Measurements from ENCODE around the gene PCDHB8. TPM values are rescaled to one million over a fixed set of nuclear protein-coding genes. Genes with fewer than 3 reads are reported as not detected.
"Not testable (repeated sequence)": the region's sequence is repeated elsewhere in the genome, so short reads cannot be mapped to it uniquely, and the experiment has no call there.

The PCDHB8 gene
- total RNA-seq: not detected in 2 replicates

- not testable (repeated sequence) for H3K4me3 ChIP-seq (ENCODE audit: low read depth, low read length); DNase-seq (ENCODE audit: low read depth)
Measured at GRCh38 chr5:141177577-141178191, at the start of gene PCDHB8. TSS of gene PCDHB8 (plus strand) at chr5:141177790. CDS start at chr5:141178035, 245 bp downstream.

DNA sequence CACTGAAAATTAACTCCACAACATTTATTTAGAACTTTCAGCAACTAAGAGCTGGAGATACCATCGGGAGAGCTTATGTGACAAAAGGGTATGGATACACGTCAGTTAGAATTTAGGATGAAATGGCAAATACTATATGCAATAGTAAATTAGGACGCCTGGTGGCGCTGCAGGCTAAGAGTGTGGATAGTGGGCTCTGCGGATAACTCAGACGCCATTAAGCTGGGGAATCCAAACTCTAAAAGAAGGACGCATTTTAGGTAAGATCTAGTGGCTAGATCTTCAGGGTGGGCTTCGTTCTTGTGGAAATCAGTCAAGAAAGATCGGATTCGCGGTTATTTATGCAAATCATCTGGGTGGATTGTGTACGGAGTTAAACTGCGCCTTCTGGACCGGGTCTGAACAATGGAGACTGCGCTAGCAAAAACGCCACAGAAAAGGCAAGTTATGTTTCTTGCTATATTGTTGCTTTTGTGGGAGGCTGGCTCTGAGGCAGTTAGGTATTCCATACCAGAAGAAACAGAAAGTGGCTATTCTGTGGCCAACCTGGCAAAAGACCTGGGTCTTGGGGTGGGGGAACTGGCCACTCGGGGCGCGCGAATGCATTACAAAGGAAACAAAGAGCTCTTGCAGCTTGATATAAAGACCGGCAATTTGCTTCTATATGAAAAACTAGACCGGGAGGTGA, 42.4 kb upstream of the PCDHB8 start, which contains the start of gene PCDHB5:
Gene PCDHB5 (plus strand): TSS at position 177 of the 688 bp plus-strand sequence. CDS start 229 bp downstream, at position 406.
- TF ChIP-seq, protein P1, sequence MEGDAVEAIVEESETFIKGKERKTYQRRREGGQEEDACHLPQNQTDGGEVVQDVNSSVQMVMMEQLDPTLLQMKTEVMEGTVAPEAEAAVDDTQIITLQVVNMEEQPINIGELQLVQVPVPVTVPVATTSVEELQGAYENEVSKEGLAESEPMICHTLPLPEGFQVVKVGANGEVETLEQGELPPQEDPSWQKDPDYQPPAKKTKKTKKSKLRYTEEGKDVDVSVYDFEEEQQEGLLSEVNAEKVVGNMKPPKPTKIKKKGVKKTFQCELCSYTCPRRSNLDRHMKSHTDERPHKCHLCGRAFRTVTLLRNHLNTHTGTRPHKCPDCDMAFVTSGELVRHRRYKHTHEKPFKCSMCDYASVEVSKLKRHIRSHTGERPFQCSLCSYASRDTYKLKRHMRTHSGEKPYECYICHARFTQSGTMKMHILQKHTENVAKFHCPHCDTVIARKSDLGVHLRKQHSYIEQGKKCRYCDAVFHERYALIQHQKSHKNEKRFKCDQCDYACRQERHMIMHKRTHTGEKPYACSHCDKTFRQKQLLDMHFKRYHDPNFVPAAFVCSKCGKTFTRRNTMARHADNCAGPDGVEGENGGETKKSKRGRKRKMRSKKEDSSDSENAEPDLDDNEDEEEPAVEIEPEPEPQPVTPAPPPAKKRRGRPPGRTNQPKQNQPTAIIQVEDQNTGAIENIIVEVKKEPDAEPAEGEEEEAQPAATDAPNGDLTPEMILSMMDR (conservative IDR thresholded peaks at IDR 0.05; ENCODE audit: low read depth, low read length): peak; percentile 40
- peak within 1 kb of the TSS; percentile 40 for H3K4me3 ChIP-seq (ENCODE audit: low read depth, low read length)
- DNase-seq (ENCODE audit: low read depth): no peak

- TF ChIP-seq, protein P1 (conservative IDR thresholded peaks at IDR 0.05; ENCODE audit: low read depth, low read length): no peak
- no peak for DNase-seq (ENCODE audit: low read depth)
- H3K4me3 ChIP-seq (ENCODE audit: low read depth, low read length): peak overlapping the region; percentile 40
Measured at GRCh38 chr5:141135718-141136266, 41.8 kb upstream of the PCDHB8 start.

DNA sequence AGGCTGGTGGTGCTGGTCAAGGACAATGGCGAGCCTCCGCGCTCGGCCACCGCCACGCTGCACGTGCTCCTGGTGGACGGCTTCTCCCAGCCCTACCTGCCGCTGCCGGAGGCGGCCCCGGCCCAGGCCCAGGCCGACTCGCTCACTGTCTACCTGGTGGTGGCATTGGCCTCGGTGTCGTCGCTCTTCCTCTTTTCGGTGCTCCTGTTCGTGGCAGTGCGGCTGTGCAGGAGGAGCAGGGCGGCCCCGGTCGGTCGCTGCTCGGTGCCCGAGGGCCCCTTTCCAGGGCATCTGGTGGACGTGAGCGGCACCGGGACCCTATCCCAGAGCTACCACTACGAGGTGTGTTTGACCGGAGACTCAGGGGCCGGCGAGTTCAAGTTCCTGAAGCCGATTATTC, 40.2 kb upstream of the PCDHB8 start:
- not testable (repeated sequence) for H3K4me3 ChIP-seq (ENCODE audit: low read depth, low read length); DNase-seq (ENCODE audit: low read depth)

GRCh38 chr5:141149812-141150211, 27.8 kb upstream of the PCDHB8 start, which contains the start of gene PCDHB6:
TSS of gene PCDHB6 (plus strand) at chr5:141150057. CDS start at chr5:141150258, 201 bp downstream.
- DNase-seq (ENCODE audit: low read depth): no peak
- H3K4me3 ChIP-seq (ENCODE audit: low read depth, low read length): peak within 1 kb of the TSS; percentile 5
- TF ChIP-seq, protein P1 (conservative IDR thresholded peaks at IDR 0.05; ENCODE audit: low read depth, low read length): peak; percentile 19

DNA sequence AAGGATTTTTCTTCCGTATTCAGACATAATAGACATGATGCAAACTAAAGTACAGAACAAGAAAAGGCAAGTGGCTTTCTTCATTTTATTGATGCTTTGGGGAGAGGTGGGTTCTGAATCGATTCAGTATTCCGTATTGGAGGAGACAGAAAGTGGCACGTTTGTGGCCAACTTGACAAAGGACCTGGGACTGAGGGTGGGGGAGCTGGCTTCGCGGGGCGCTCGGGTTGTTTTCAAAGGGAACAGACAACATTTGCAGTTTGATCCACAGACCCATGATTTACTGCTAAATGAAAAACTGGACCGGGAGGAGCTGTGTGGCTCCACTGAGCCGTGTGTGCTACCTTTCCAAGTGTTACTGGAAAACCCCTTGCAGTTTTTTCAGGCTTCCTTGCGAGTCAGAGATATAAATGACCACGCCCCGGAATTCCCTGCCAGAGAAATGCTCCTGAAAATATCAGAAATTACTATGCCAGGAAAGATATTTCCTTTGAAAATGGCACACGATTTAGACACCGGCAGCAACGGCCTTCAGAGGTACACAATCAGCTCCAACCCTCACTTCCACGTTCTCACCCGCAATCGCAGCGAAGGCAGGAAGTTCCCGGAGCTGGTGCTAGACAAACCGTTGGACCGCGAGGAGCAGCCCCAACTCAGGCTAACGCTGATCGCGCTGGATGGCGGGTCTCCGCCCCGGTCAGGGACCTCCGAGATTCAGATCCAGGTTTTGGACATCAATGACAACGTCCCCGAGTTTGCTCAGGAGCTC, 27.2 kb upstream of the PCDHB8 start:
- DNase-seq (ENCODE audit: low read depth): no peak
- peak overlapping the region; percentile 5 for H3K4me3 ChIP-seq (ENCODE audit: low read depth, low read length)
- TF ChIP-seq, protein P1 (conservative IDR thresholded peaks at IDR 0.05; ENCODE audit: low read depth, low read length): no peak

- DNase-seq (ENCODE audit: low read depth): no peak
- H3K4me3 ChIP-seq (ENCODE audit: low read depth, low read length): no peak overlapping the region
- TF ChIP-seq, protein P1 (conservative IDR thresholded peaks at IDR 0.05; ENCODE audit: low read depth, low read length): no peak
Measured at GRCh38 chr5:141150993-141151325, 26.6 kb upstream of the PCDHB8 start.

- not testable (repeated sequence) for DNase-seq (ENCODE audit: low read depth); H3K4me3 ChIP-seq (ENCODE audit: low read depth, low read length)
Measured at GRCh38 chr5:141151632-141152031, 26.0 kb upstream of the PCDHB8 start.

- not testable (repeated sequence) for H3K4me3 ChIP-seq (ENCODE audit: low read depth, low read length); DNase-seq (ENCODE audit: low read depth)
Measured at GRCh38 chr5:141152096-141152495, 25.5 kb upstream of the PCDHB8 start.
